ENCODE data around the gene NXPE4.
"Not testable (repeated sequence)": the region's sequence is repeated elsewhere in the genome, so short reads cannot be mapped to it uniquely, and the experiment has no call there.

NXPE4 gene

GRCh38 chr11:114610550-114610949 lies 15.0 kb upstream of the NXPE4 start:
- DNase-seq (ENCODE audit: low read depth in 3 of 3): no peak

DNA sequence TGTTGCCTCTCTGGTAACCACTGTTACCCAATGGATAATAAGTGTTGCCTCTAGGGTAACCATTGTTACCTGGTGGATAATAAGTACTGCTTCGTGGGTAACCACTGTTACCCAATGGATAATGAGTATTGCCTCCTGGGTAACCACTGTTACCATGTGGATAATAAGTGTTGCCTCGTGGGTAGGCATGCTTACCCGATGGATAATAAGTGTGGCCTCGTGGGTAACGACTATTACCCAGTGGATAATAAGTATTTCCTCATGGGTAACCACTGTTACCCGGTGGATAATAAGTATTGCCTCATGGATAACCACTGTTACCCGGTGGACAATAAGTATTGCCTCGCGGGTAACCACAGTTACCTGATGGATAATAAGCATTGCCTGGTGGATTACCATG lies 13.8 kb upstream of the NXPE4 start:
- DNase-seq (ENCODE audit: low read depth in 3 of 3): no peak

DNA sequence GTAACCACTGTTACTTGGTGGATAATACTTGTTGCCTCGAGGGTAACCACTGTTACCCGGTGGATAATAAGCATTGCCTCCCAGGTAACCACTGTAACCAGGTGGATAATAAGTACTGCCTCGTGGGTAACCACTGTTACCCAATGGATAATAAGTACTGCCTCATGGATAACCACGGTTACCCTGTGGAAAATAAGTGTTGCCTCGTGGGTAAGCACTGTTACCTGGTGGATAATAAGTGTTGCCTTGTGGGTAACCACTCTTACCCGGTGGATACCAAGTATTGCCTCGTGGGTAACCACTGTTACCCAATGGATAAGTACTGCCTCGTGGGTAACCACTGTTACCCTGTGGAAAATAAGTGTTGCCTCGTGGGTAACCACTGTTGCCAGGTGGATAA lies 13.0 kb upstream of the NXPE4 start:
- DNase-seq (ENCODE audit: low read depth in 3 of 3): not testable (repeated sequence)

GRCh38 chr11:114607753-114608459 lies 12.3 kb upstream of the NXPE4 start:
- no peak for DNase-seq (ENCODE audit: low read depth in 3 of 3)

- DNase-seq (ENCODE audit: low read depth in 3 of 3): not testable (repeated sequence)
Observed at GRCh38 chr11:114606802-114607075, 11.2 kb upstream of the NXPE4 start.

DNA sequence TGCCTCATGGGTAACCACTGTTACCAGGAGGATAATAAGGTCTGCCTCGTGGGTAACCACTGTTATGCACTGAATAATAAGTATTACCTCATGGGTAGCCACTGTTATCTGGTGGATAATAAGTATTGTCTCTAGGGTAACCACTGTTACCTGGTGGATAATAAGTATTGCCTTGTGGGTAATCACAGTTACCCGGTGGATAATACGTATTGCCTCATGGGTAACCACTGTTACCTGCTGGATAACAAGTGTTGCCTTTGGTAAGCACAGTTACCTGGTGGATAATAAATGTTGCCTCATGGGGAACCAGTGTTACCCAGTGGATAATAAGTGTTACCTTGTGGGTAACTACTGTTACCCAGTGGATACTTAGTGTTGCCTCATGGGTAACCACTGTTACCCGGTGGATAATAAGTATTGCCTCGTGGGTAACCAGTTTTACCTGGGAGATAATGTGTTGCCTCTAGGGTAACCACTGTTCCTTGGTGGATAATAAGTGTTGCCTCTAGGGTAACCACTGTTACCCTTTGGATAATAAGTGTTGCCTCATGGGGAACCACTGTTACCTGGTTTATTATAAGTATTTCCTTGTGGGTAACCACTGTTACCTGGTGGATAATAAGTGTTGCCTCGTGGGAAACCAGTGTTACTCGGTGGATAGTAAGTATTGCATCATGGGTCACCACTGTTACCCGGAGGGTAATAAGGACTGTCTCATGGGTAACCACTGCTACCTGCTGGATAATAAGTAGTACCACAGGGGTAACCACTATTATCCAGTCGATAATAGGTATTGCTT lies 10.6 kb upstream of the NXPE4 start:
- no peak for DNase-seq (ENCODE audit: low read depth in 3 of 3)

- DNase-seq (ENCODE audit: low read depth in 3 of 3): no peak
Observed at GRCh38 chr11:114605370-114605769, 9.8 kb upstream of the NXPE4 start.

- no peak for DNase-seq (ENCODE audit: low read depth in 3 of 3)
Observed at GRCh38 chr11:114604886-114605285, 9.3 kb upstream of the NXPE4 start.

GRCh38 chr11:114604179-114604813 lies 8.7 kb upstream of the NXPE4 start:
- no peak for DNase-seq (ENCODE audit: low read depth in 3 of 3)

GRCh38 chr11:114603151-114603550 lies 7.6 kb upstream of the NXPE4 start:
- DNase-seq (ENCODE audit: low read depth in 3 of 3): not testable (repeated sequence)

GRCh38 chr11:114598461-114598860 lies 2.9 kb upstream of the NXPE4 start:
- DNase-seq (ENCODE audit: low read depth in 3 of 3): no peak

DNA sequence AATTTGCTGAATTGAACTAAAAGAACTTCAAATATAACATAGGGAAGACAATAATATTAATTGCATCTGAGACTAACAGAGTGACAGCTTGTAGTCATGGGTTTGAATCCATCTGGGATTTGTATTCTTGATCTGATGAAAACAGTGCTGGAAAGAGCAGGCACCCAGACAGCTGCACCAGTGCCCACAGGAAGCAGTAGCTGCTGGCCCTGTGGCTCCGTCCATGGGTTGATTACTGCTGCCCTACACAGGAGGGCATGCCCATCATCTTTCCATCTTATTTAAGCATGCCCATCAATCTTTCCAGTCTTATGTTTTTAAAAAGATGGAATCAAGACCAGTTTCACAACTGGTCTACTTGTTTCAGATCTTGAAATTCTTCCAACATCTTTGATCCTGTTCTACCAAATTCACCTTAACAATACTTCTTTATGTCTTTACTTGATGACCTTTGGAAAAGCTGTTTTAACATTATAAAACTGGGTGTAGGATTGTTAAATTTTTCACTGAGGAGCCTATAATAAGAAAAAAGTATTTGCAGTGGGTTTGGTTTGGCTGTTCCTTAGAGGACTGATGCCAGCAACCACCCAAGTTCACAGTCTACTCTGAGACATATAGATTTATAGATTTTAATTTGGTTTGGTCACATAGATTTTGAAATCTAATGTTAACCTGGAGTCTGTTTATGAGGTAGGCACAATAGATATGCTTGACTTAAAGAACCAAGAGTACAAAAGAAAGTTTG lies 761 bp upstream of the NXPE4 start:
- no peak for DNase-seq (ENCODE audit: low read depth in 3 of 3)

- DNase-seq (ENCODE audit: low read depth in 3 of 3): no peak
Observed at GRCh38 chr11:114594703-114595102, 883 bp downstream of the NXPE4 start.

DNA sequence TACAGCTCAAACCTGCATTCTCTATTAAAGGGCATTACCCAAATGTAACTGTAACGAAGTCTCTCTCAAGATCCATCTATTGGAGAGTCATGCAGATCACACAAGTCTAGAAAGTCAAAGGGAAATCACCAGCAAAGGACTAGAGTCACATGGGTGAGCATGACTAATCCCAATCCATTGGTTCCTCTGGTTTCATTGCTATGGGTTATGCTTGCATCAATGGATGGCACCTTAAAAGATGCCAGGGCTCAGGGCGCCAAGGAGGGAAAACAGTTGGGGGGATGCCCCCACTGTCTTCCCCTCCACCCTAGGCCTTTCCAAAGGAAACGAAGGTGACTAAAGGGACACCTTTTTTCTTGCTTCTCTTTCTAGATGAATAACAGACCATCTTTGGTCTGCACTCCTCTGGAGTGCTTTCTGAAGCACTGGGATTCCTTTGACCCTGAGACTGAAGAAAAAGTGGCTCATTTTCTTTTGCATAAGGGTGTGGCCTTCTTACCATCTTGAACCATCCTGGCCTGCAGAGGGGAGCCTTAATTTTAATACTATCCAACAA lies 8.1 kb downstream of the NXPE4 start:
- no peak for DNase-seq (ENCODE audit: low read depth in 3 of 3)

- DNase-seq (ENCODE audit: low read depth in 3 of 3): no peak
Observed at GRCh38 chr11:114586797-114587196, 8.8 kb downstream of the NXPE4 start.

DNA sequence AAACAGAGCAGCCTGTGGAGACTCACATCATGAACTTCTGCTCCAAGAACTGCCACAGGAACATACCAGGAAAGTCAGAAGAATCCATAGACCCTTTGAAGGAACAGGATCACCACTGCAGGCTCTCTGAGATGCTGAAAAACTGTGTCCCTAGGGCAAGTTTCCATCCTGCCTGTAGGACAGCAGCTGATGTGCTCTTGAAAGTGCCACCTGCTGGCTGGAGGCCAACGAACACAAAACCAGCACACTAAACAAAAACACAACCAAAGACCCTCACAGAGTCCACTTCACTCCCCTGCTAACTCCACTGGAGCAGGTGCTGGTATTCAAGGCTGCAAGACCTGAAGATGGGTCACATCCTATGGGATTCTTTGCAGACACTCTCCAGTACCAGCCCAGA lies 23.9 kb downstream of the NXPE4 start:
- DNase-seq (ENCODE audit: low read depth in 3 of 3): no peak

DNA sequence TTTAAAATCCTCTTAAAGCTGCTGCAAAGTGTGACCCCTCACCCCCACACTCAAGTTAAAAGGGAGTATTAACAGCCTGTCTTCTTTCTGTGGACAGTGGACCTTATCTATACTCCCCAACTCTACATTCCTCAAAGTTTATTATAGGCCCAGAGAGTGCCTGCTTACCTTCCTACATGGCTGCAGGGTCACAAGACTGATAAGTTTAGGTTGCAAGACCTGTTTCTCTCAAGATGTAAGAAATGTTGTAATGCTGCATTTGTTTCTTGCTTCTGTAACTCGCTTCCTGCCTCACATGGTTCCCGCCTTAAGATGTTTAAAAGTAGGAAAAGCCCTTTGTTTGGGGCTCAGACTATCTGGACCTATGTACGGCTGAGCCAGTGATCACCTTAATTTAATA lies 25.8 kb downstream of the NXPE4 start:
- DNase-seq (ENCODE audit: low read depth in 3 of 3): no peak

DNA sequence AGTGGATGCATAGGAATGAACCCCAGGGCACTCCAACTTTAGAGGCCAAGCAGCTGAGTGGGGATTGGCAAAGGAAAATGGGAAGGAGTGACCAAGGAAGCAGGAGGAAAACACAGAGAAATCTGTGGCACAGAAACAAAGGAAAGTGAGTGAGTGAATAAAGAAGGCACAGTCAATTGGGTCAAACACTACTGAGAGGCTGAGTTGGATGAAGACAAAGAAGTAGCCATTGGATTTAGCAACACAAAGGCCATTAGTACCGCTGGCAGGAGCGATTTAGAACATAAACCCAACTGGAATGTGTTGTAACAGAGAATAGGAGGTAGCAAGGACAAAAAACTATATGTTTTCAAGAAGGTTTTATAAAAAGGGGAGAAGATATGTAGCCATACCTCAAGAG lies 29.3 kb downstream of the NXPE4 start:
- DNase-seq (ENCODE audit: low read depth in 3 of 3): no peak

DNA sequence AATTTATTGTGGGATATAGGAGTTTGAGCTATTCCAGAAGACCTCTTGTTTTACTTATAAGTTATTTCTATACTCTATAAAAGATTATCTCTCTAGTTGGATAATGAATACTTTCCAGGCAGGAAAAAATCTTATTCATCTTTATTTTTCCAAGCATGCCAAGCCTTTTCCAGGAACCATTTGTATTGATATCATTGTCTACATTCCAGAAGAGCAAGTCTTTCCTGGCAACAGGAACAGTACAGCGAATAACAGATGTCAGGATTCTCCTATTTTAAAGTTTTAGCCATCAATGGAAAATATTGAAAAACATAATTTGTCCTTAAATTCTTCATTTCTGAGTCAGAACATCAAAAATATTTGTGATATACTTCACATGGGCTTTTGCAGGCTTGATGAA lies 30.8 kb downstream of the NXPE4 start:
- DNase-seq (ENCODE audit: low read depth in 3 of 3): no peak

- no peak for DNase-seq (ENCODE audit: low read depth in 3 of 3)
Observed at GRCh38 chr11:114563077-114563476, 32.5 kb downstream of the NXPE4 start.

GRCh38 chr11:114562166-114562916 lies 33.2 kb downstream of the NXPE4 start:
- no peak for DNase-seq (ENCODE audit: low read depth in 3 of 3)
